Measurements from ENCODE around the gene MARCHF5. TPM values are rescaled to one million over a fixed set of nuclear protein-coding genes. Genes with fewer than 3 reads are reported as not detected.

The MARCHF5 gene
- total RNA-seq, 2 experiments from 2014 or later, result 33.5 to 36.1 TPM

DNA sequence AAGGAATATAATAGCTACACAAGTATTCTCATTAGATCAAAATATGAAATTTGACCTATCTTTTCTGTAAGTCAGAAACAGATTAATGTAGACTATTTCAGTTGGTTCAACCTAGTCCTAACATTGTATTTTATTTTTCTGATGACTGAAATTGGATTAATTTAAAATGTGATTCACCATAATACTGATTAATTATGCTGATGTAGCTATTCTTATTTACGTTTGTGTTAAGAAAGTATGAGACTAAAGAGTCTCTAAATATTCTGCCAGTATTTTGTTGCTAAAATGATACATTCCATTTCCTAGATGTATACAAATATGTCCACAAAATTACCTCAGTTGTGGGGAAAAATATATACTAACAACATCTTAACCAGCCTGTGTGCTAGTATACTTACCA, 18.3 kb downstream of the MARCHF5 start:
- no peak for ATAC-seq (ENCODE audit: poor library complexity)
- DNase-seq, result no peak
- no peaks in the 10 kb centered on the region for H3K27me3 Mint-ChIP-seq
- peaks cover 45% of the 10 kb centered on the region for H3K36me3 Mint-ChIP-seq (ENCODE audit: low read depth)
- no peak overlapping the region for H3K27ac Mint-ChIP-seq
- intact Hi-C loops (cut with DNase I, micrococcal nuclease), result no loop called here
- Histone ChIP-seq H3K36me3 (ENCODE audit: insufficient read depth, low read length) (peaks cover 22% of the 10 kb centered on the region), H3K27ac (ENCODE audit: low read depth in 1 of 2, low read length in 2 of 2) (no peak overlapping the region), H3K4me3 (ENCODE audit: low read length) (no peak overlapping the region), H3K4me1 (ENCODE audit: insufficient read depth, low read length) (no peaks in the 10 kb centered on the region), H3K27me3 (ENCODE audit: control insufficient read depth in 1 of 2, insufficient read depth in 2 of 2, low read length in 2 of 2) (no peaks in the 10 kb centered on the region), H3K9me3 (ENCODE audit: control insufficient read depth in 1 of 2, insufficient read depth in 1 of 2, low read length in 2 of 2) (no peaks in the 10 kb centered on the region)
- peaks cover 51% of the 10 kb centered on the region for H3K4me1 Mint-ChIP-seq (ENCODE audit: low read depth)
- TF ChIP-seq, protein P1, sequence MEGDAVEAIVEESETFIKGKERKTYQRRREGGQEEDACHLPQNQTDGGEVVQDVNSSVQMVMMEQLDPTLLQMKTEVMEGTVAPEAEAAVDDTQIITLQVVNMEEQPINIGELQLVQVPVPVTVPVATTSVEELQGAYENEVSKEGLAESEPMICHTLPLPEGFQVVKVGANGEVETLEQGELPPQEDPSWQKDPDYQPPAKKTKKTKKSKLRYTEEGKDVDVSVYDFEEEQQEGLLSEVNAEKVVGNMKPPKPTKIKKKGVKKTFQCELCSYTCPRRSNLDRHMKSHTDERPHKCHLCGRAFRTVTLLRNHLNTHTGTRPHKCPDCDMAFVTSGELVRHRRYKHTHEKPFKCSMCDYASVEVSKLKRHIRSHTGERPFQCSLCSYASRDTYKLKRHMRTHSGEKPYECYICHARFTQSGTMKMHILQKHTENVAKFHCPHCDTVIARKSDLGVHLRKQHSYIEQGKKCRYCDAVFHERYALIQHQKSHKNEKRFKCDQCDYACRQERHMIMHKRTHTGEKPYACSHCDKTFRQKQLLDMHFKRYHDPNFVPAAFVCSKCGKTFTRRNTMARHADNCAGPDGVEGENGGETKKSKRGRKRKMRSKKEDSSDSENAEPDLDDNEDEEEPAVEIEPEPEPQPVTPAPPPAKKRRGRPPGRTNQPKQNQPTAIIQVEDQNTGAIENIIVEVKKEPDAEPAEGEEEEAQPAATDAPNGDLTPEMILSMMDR (IDR thresholded peaks at IDR 0.05), result no peak
- H3K4me3 Mint-ChIP-seq, result no peak overlapping the region
- ChIA-PET CTCF (interaction anchor here (1.7 kb wide), 1 partner anchor 17 kb away, joined by 4 read pairs; no protein-coding TSS in a partner anchor), POLR2A (interaction anchor here (0.9 kb wide), 1 partner anchor 18 kb away, joined by 3 read pairs; the partner anchor contains the start of gene MARCHF5)
- no peaks in the 10 kb centered on the region for H3K9me3 Mint-ChIP-seq

DNA sequence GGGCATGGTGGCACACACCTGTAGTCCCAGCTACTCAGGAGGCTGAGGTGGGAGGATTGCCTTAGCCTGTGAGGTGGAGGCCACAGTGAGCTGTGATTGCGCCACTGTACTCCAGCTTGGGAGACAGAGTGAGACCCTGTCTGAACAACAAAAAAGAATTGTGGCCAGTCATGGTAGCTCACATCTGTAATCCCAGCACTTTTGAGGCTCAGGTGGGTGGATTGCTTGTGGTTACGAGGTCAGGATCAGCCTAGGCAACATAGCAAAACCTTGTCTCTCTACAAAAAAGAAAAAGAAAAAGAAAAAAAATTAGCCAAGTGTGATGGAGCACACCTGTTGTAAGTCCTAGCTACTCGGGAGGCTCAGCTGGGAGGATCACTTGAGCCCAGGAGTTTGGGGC, 22.8 kb downstream of the MARCHF5 start:
- ATAC-seq (ENCODE audit: poor library complexity) (no peak), DNase-seq (no peak)
- POLR2A ChIA-PET, result no interaction called here
- H3K27ac Mint-ChIP-seq, result no peak overlapping the region
- H3K36me3 Mint-ChIP-seq (ENCODE audit: low read depth), result peaks cover 69% of the 10 kb centered on the region
- H3K9me3 Mint-ChIP-seq, result no peaks in the 10 kb centered on the region
- Histone ChIP-seq H3K4me3 (ENCODE audit: low read length) (no peak overlapping the region), H3K27ac (ENCODE audit: low read depth in 1 of 2, low read length in 2 of 2) (no peak overlapping the region), H3K36me3 (ENCODE audit: insufficient read depth, low read length) (peaks cover 33% of the 10 kb centered on the region), H3K9me3 (ENCODE audit: control insufficient read depth in 1 of 2, insufficient read depth in 1 of 2, low read length in 2 of 2) (no peaks in the 10 kb centered on the region), H3K27me3 (ENCODE audit: control insufficient read depth in 1 of 2, insufficient read depth in 2 of 2, low read length in 2 of 2) (no peaks in the 10 kb centered on the region), H3K4me1 (ENCODE audit: insufficient read depth, low read length) (no peaks in the 10 kb centered on the region)
- intact Hi-C loops (cut with DNase I, micrococcal nuclease), result no loop called here
- no peak overlapping the region for H3K4me3 Mint-ChIP-seq
- CTCF ChIA-PET, result no interaction called here
- no peaks in the 10 kb centered on the region for H3K27me3 Mint-ChIP-seq
- H3K4me1 Mint-ChIP-seq (ENCODE audit: low read depth), result peaks cover 35% of the 10 kb centered on the region
- TF ChIP-seq, protein P1 (IDR thresholded peaks at IDR 0.05), result no peak

DNA sequence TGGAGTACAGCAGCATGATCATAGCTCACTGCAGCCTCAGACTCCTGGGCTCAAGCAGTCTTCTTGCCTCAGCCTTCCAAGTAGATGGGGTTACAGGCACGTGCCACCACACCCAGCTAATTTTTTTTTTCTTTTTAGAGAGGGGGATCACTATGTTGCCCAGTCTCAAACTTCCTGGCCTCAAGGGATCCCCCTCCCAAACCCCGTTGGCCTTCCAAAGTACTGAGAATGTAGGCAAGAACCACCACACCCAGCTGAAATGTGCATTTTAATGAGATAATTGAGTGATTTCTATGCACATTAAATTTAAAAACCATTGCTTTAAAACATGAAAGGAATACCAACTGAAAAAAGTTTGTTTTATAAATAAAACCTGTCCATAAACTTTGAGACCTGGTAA, 25.6 kb downstream of the MARCHF5 start:
- Histone ChIP-seq H3K27me3 (ENCODE audit: control insufficient read depth in 1 of 2, insufficient read depth in 2 of 2, low read length in 2 of 2) (no peaks in the 10 kb centered on the region), H3K27ac (ENCODE audit: low read depth in 1 of 2, low read length in 2 of 2) (no peak overlapping the region), H3K4me3 (ENCODE audit: low read length) (no peak overlapping the region), H3K36me3 (ENCODE audit: insufficient read depth, low read length) (peaks cover 24% of the 10 kb centered on the region), H3K4me1 (ENCODE audit: insufficient read depth, low read length) (no peaks in the 10 kb centered on the region), H3K9me3 (ENCODE audit: control insufficient read depth in 1 of 2, insufficient read depth in 1 of 2, low read length in 2 of 2) (no peaks in the 10 kb centered on the region)
- no peak overlapping the region for H3K4me3 Mint-ChIP-seq
- H3K36me3 Mint-ChIP-seq (ENCODE audit: low read depth), result peaks cover 76% of the 10 kb centered on the region
- POLR2A ChIA-PET, result no interaction called here
- DNase-seq, result no peak
- TF ChIP-seq, protein P1 (IDR thresholded peaks at IDR 0.05), result no peak
- no peaks in the 10 kb centered on the region for H3K9me3 Mint-ChIP-seq
- intact Hi-C loops (cut with DNase I, micrococcal nuclease), result no loop called here
- H3K27ac Mint-ChIP-seq, result no peak overlapping the region
- ATAC-seq (ENCODE audit: poor library complexity), result no peak
- no peaks in the 10 kb centered on the region for H3K27me3 Mint-ChIP-seq
- peaks cover 22% of the 10 kb centered on the region for H3K4me1 Mint-ChIP-seq (ENCODE audit: low read depth)
- CTCF ChIA-PET, result no interaction called here
